GM19467 (cell line): ENCODE measurements around the gene MTHFR.

ENCODE experiments used
- ATAC-seq: cut with Tn5 transposase; IDR thresholded peaks from one replicate; pipeline ENCODE4 v1.9.1; 2021; ENCODE audit warnings: mild to moderate bottlenecking, moderate library complexity; ENCODE audit not compliant: unreplicated experiment

The MTHFR gene

DNA sequence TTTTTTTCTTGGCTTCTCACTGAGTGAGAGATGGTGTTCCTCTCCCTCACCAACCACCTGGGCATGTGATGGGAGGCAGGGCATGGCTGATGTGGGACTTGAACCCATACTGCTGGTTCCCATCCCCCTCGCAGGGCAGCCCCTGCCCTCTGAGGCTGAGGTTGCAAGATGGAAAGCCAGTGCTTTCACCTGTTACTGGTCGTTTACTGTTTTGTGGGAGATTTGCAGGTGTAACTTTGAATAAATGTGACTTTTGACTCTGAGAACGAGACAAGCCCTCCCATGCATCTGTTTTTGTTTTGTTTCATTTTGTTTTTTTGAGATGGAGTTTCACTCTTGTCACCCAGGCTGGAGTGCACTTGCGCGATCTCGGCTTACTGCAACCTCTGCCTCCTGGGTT is 22.2 kb downstream of the MTHFR start:
- no peak for ATAC-seq

- ATAC-seq = no peak
These were observed 23.5 kb downstream of the MTHFR start for GRCh38 chr1:11782127-11782708.

- ATAC-seq = no peak
These were observed 24.5 kb downstream of the MTHFR start for GRCh38 chr1:11781297-11781696.

DNA sequence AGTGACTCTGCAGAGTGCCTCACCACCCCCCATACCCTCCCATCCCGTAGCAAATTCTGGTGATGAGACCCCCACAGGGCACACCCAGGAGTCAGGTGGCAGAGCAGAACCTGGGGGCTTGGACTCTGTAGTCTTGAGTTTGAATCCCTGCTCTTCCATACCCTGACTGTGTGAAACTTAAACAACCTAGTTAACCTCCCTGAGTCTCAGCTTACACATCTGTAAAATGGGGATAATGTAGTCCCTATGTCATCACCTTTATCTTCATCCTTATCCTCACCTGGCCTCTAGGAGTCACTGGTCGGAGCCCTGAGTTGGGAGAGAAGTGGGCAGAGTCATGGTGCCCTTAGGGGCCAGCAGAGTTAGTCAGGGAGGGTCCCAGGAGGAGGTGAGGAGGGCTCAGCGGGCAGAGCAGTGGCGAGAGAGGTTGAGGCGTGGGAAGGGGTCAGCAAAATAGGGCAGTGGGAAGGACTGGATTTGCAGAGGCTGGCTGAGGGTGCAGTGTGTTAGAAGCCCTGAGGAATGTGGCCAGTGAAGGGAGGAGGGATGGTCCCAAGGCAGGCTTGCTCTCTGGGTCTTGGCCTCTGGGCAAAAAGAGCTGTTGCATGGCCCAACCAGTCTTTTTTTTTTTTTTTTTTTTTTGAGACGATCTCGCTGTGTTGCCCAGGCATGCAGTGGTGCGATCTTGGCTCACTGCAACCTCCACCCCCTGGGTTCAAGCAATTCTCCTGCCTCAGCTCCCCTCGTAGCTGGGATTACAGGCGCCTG is 25.2 kb downstream of the MTHFR start:
- no peak for ATAC-seq

GRCh38 chr1:11779715-11780379 is 25.9 kb downstream of the MTHFR start:
- no peak for ATAC-seq

- ATAC-seq = no peak
These were observed 26.7 kb downstream of the MTHFR start for GRCh38 chr1:11778844-11779623.

DNA sequence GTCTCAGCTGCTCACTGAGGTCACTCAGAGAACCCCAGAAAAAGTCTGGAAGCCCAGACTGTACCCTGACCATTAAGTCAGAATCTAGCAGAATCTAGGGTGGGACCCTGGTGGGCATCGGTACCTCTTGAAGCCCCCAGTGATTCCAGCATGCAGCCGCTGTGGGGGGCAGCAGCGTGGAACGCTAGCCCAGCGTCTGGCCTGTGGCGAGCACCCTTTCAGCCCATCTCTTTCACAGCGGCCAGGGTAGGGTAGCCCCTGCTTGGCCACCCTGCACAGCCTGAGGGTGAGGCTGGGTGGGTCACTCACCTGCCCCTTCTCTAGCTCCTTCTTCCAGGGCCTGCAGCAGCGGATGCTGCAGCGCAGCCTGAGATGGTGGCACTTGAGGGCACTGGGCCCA is 27.4 kb downstream of the MTHFR start:
- no peak for ATAC-seq

DNA sequence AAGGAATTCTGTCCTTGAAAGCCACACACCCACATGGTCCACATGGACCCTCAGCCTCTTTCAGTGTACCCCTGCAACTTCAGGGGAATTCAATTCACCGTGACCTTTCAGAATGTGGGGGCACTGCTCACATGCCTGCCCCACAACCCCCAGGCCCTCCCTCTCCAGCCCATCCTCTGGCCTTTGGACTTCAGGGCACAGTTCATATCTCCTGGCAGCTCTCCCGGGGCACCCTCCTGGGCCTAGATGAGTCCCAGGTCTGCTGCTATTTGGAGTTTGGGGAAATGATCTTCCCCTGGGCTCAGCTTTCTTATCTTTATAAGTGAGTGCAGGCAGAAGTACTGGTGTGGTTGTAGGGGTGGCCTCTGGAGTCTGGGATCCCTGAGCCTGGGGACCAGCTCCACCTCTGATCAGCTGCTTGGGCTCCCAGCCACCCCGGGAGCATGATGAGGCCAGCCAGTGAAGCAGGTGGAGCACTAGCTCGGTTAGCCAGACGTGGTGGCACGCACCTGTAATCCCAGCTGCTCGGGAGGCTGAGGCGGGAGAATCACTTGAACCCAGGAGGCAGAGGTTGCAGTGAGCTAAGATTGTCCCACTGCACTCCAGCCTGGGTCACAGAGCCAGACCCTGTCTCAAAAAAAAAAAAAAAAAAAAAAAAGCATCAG is 28.0 kb downstream of the MTHFR start:
- ATAC-seq = no peak

DNA sequence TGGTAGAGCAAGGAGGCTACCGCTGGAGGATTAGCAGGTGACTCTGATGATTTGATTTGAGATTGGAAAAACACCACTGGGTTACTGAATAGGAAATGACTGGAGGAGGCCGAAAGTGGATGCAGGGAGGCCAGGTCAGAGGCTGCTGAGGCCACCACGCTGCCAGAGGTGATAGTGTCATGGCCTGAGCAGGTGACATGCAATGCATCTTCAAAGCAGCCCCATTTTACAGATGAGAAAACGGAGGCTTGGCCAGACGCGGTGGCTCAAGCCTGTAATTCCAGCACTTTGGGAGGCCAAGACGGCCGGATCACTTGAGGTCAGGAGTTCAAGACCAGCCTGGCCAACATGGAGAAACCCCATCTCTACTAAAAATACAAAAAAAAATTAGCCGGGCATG is 31.0 kb downstream of the MTHFR start:
- ATAC-seq = no peak

- ATAC-seq = no peak
These were observed 33.3 kb downstream of the MTHFR start for GRCh38 chr1:11772458-11772857.

DNA sequence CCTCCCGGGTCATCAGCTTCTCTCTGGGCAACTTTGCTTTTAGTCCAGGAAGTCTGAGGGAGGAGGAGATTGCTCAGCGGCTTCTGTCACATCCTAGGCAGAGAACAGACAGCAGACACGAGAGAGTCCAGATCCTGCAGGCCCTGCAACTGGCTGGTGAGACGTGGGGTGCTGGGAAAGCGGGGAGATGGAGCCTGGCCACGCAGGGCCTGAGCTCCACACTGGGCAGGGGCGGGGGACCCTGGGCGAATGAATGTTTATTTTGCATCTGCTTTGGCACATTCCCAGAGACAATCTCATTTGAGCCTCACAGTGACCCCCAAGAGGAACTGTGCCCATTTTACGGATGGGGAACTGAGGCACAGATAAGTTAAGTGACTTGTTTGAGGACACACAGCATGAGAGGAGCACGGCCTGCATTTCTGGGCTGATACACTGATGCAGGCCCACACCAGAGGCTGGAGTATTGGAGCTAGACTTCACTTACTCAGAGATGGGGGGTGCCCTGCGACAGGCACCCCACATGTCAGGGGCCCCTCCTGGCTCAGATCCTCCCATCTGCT is 34.2 kb downstream of the MTHFR start:
- ATAC-seq = no peak

DNA sequence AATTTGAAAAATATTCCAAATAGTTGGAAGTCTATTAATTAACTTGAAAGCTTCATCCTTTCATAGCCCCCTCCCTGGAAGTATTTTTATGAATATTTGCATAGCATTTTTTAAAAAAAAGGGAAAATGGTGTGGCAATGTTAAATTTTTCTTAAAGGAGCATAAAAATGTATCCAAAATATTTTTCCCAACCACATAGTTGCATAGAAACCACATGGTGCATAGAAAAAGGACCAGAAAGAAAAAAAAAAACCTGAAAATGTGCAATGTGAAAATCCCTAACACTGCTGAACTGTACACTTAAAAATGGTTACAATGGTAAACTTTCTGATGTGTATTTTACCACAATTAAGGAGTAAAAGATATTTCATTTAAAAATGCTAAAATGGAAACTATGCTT is 35.8 kb downstream of the MTHFR start:
- ATAC-seq = no peak

DNA sequence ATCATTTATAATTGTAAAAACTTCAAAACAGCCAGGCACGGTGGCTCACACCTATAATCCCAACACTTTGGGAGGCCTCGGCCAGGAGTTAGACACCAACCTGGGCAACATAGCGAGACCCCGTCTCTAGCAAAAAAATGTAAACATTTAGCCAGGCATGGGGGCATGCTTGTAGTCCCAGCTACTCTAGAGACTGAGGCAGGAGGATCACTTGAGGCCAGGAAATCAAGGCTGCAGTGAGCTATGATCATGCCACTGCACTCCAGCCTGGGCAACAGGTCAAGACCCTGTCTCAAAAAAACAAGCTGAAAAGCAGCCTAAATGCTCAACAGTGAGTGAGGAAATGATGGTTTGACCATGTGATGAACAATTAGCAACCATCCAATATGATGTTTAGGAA is 36.5 kb downstream of the MTHFR start:
- no peak for ATAC-seq

DNA sequence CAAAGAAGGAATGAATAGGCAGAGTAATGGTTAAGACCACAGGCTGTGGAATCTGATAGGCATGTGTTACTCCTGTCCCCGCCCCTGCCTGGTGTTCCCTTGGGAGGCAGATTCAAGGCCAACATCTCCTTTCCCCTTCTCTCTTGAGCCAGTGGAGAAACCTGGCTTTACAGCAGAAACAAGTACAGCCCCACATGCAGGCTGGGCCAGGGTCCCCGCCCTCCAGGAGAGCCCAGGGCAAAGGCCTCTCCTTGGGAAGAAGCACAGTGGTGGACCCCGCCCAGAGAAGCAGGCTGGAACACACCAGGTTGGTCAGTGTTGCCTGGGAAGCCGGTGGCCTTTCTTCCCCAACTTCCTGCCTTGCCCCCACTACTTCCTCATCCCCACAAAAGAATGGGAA is 36.9 kb downstream of the MTHFR start:
- ATAC-seq = no peak

GRCh38 chr1:11767922-11768704 is 37.7 kb downstream of the MTHFR start:
- ATAC-seq = no peak

DNA sequence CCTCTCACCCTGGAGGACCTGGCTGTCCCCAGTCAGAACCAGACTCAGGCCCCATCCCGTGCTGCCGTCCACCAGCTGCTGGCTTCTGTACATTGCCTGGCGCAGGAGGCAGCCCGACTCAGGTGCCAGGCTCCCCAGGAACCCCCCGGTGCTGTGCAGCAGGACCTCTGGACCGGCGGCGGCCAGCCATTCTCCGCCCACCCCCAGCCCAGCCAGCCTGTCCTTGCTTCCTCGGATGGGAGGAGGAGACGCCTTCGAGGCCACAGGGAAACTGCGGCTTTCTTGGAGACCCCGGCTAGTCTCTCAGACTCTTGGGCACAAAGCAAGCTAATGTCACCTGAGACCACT is 39.4 kb downstream of the MTHFR start:
- no peak for ATAC-seq

DNA sequence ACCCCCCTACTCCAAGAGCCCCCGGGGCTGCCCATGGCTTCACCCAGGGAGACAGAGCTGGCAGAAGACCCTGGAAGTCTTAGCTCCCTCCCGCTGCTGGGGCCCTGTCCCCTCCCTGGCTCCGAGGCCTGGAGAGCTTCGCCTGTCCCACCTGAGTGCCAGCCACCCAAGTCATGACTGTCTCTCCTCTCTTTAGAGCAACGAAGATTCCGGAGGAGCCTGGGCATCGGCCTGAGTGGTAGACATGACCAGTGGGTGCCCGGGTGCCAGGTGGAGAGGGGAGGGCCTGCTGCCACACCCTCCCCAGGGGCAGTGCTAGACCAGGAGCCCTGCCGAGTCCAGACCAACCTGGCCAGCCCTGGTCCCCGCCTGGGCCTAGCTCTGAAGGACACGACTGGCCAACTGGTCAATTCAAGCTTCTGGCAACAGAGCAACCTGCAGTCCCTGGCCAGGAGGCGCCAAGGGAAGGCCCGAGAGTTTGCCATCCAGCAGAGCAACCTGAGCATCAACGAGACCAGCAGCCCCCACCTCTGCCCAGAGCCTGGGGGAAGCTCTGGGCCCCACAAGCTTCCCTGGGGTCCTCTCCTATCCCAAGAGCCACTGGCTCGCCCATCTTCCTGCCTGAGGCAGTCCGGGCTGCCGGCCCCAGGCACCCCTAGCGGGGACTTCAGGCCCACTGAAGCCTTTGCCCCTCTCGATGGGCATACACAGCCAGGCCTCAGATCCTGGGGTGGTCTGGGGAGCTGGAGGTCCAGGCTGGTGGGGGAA is 39.9 kb downstream of the MTHFR start:
- ATAC-seq = no peak

DNA sequence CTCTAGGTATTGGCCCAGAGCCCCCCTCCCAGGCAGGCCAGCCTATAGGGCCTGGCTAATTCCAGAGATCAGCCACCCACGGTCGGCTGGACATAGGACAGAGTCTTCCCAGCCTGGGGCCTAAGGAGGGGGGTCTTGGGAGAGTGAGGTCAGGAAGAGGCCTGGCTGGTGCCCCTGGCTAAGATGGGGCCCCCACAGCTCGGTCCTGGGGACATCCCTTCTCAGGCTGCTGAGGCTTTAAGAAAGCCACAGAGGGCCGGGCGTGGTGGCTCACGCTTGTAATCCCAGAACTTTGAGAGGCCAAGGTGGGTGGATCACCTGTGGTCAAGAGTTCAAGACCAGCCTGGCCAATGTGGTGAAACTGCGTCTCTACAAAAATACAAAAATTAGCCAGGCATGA is 41.2 kb downstream of the MTHFR start:
- ATAC-seq = no peak

- ATAC-seq = no peak
These were observed 41.6 kb downstream of the MTHFR start for GRCh38 chr1:11764115-11764514.
